Measurements from ENCODE around the gene AFF3. TPM values are rescaled to one million over a fixed set of nuclear protein-coding genes. Genes with fewer than 3 reads are reported as not detected.
"Not testable (repeated sequence)": the region's sequence is repeated elsewhere in the genome, so short reads cannot be mapped to it uniquely, and the experiment has no call there.

Gene AFF3
- total and polyA plus RNA-seq, 2 of the 4 experiments (the other 2 are of a cell fraction) = 12.9 to 14.3 TPM

DNA sequence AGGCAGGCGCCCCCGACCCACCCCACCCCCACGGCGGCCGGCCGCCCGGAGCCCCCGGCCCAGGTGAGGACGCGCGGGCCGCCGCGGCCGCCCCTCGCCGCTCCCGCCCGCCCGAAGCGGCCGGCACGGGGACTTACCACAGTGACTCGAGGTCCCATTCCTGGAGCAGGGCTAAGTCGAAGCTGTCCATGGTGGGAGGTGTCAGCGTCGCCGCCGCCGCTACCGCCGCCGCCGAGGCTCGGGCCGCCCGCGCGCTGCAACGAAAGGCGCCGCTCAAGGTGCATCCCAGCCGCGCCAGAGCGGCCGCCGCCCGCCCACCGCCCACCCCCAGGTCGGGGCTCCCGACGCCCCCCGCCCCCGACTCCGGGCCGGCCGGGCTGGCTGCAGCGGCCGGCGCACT lies 38.1 kb downstream of the AFF3 start:
- H3K79me1 ChIP-seq (ENCODE audit: low read depth in 1 of 2, low read length in 2 of 2); CTCF ChIA-PET; H4K8ac ChIP-seq (ENCODE audit: low read depth in 2 of 2, low read length in 2 of 2); H2BK5ac ChIP-seq (ENCODE audit: low read depth, low read length, poor library complexity, severe bottlenecking); H2AK5ac ChIP-seq (ENCODE audit: low read depth, low read length); H2AFZ ChIP-seq (replicated peaks; ENCODE audit: low read length, poor library complexity); intact Hi-C loops (cut with micrococcal nuclease); H3K9me1 ChIP-seq (ENCODE audit: insufficient read depth, low read length); H2BK15ac ChIP-seq (ENCODE audit: low read depth, low read length); H3K27ac ChIP-seq (ENCODE audit: insufficient read depth, low read length); DNase-seq; H3K56ac ChIP-seq (ENCODE audit: extremely low read depth, insufficient read depth, low read length); H3K14ac ChIP-seq (replicated peaks; ENCODE audit: low read depth, low read length); H3K4ac ChIP-seq (ENCODE audit: low read depth, low read length); H2BK20ac ChIP-seq (ENCODE audit: low read depth, low read length); H2AK9ac ChIP-seq (replicated peaks; ENCODE audit: low read depth, low read length, poor library complexity); in situ Hi-C loops (cut with MboI; ENCODE audit: low sequenced_read_pairs); H3K9me3 ChIP-seq (ENCODE audit: control insufficient read depth, insufficient read depth, low read length); dilution Hi-C loops (cut with HindIII; ENCODE audit: low sequenced_read_pairs, unreplicated experiment); H4K5ac ChIP-seq (ENCODE audit: low read depth, low read length); H3K36me3 ChIP-seq (ENCODE audit: control insufficient read depth, insufficient read depth, low read length); H2BK120ac ChIP-seq (ENCODE audit: low read depth, low read length); H3K18ac ChIP-seq (ENCODE audit: low read depth, low read length); H3K23ac ChIP-seq (ENCODE audit: low read depth, low read length); H4K20me1 ChIP-seq (ENCODE audit: insufficient read depth, low read length); H3K9ac ChIP-seq (ENCODE audit: low read depth, low read length); BruUV-seq (replicated peaks); H4K91ac ChIP-seq (ENCODE audit: insufficient read depth, low read depth, low read length); H3K27me3 ChIP-seq (ENCODE audit: control insufficient read depth, insufficient read depth, low read length); H3K4me2 ChIP-seq (ENCODE audit: low read depth, low read length); POLR2A ChIA-PET (ENCODE audit: unreplicated experiment): not testable (repeated sequence)
- WGBS, 2 experiments (ENCODE audit: extremely low coverage in 2 of 2, insufficient read length in 1 of 2) = no CpG with 5 or more reads among the region's 60 CpGs
- Histone ChIP-seq H3K4me3 (ENCODE audit: insufficient read depth, low read depth, low read length) (peak overlapping the region; percentile 57), H3K4me1 (ENCODE audit: control insufficient read depth, insufficient read depth, low read length) (peaks cover 14% of the 10 kb centered on the region)
- ATAC-seq (ENCODE audit: low read depth) = peak; percentile 64

- dilution Hi-C loops (cut with HindIII; ENCODE audit: low sequenced_read_pairs, unreplicated experiment); H3K36me3 ChIP-seq (ENCODE audit: control insufficient read depth, insufficient read depth, low read length); H3K79me1 ChIP-seq (ENCODE audit: low read depth in 1 of 2, low read length in 2 of 2); intact Hi-C loops (cut with micrococcal nuclease); H3K18ac ChIP-seq (ENCODE audit: low read depth, low read length); BruUV-seq (replicated peaks); H4K91ac ChIP-seq (ENCODE audit: insufficient read depth, low read depth, low read length); H3K14ac ChIP-seq (replicated peaks; ENCODE audit: low read depth, low read length); DNase-seq; H4K8ac ChIP-seq (ENCODE audit: low read depth in 2 of 2, low read length in 2 of 2); H2AK9ac ChIP-seq (replicated peaks; ENCODE audit: low read depth, low read length, poor library complexity); H2AFZ ChIP-seq (replicated peaks; ENCODE audit: low read length, poor library complexity); H3K4ac ChIP-seq (ENCODE audit: low read depth, low read length); H3K9me1 ChIP-seq (ENCODE audit: insufficient read depth, low read length); in situ Hi-C loops (cut with MboI; ENCODE audit: low sequenced_read_pairs); H4K20me1 ChIP-seq (ENCODE audit: insufficient read depth, low read length); H2AK5ac ChIP-seq (ENCODE audit: low read depth, low read length); H2BK5ac ChIP-seq (ENCODE audit: low read depth, low read length, poor library complexity, severe bottlenecking); H4K5ac ChIP-seq (ENCODE audit: low read depth, low read length); H3K27me3 ChIP-seq (ENCODE audit: control insufficient read depth, insufficient read depth, low read length); H2BK20ac ChIP-seq (ENCODE audit: low read depth, low read length); CTCF ChIA-PET; H2BK15ac ChIP-seq (ENCODE audit: low read depth, low read length); POLR2A ChIA-PET (ENCODE audit: unreplicated experiment); H3K56ac ChIP-seq (ENCODE audit: extremely low read depth, insufficient read depth, low read length); H3K23ac ChIP-seq (ENCODE audit: low read depth, low read length); H2BK120ac ChIP-seq (ENCODE audit: low read depth, low read length); H3K9me3 ChIP-seq (ENCODE audit: control insufficient read depth, insufficient read depth, low read length): not testable (repeated sequence)
- Histone ChIP-seq H3K9ac (ENCODE audit: low read depth, low read length) (peak overlapping the region; percentile 76), H3K4me3 (ENCODE audit: insufficient read depth, low read depth, low read length) (peak overlapping the region; percentile 57), H3K4me2 (ENCODE audit: low read depth, low read length) (peak overlapping the region; percentile 75), H3K27ac (ENCODE audit: insufficient read depth, low read length) (peak overlapping the region; percentile 33; the same call in 1 of the 2 replicates), H3K4me1 (ENCODE audit: control insufficient read depth, insufficient read depth, low read length) (peaks cover 14% of the 10 kb centered on the region)
- peak; percentile 24 for ATAC-seq (ENCODE audit: low read depth)
- no CpG with 5 or more reads among the region's 39 CpGs for WGBS, 2 experiments (ENCODE audit: extremely low coverage in 2 of 2, insufficient read length in 1 of 2)
Observed at GRCh38 chr2:100103527-100104252, 38.7 kb downstream of the AFF3 start.

Data from IMR-90 (cell line).